ENCODE data around the gene AHNAK. TPM values are rescaled to one million over a fixed set of nuclear protein-coding genes. Genes with fewer than 3 reads are reported as not detected.
A peak's percentile ranks its signal among the peaks of the same experiment; 100 is the strongest.

The AHNAK gene
- polyA plus RNA-seq, 3 donors: 27.1 to 199 (median 193) TPM

GRCh38 chr11:62409831-62410230 is 136.8 kb downstream of the AHNAK start:
- no peak overlapping the region for H3K27ac ChIP-seq (ENCODE audit: low read depth, low read length)
- 77 to 95% (median 94%) methylated on average over 8 of the region's 8 CpGs for WGBS, 3 donors

GRCh38 chr11:62406034-62406433 is 140.6 kb downstream of the AHNAK start:
- H3K27ac ChIP-seq (ENCODE audit: low read depth, low read length): no peak overlapping the region
- WGBS, 3 donors: 51 to 66% (median 53%) methylated on average over 4 of the region's 4 CpGs

- no peak overlapping the region for H3K27ac ChIP-seq (ENCODE audit: low read depth, low read length)
- WGBS, 3 donors: 69 to 90% (median 89%) methylated on average over 5 of the region's 5 CpGs
Measured at GRCh38 chr11:62404901-62405300, 141.7 kb downstream of the AHNAK start.

- WGBS, 3 donors: 98% methylated on average over 6 of the region's 6 CpGs
- no peak overlapping the region for H3K27ac ChIP-seq (ENCODE audit: low read depth, low read length)
Measured at GRCh38 chr11:62404435-62404834, 142.2 kb downstream of the AHNAK start.

GRCh38 chr11:62402960-62403730 is 143.5 kb downstream of the AHNAK start:
- no peak overlapping the region for H3K27ac ChIP-seq (ENCODE audit: low read depth, low read length)
- WGBS, 3 donors: 71 to 81% (median 80%) methylated on average over 12 of the region's 12 CpGs

- WGBS, 3 donors: 20 to 59% (median 30%) methylated on average over 15 of the region's 15 CpGs
- peak overlapping the region; percentile 56 for H3K27ac ChIP-seq (ENCODE audit: low read depth, low read length)
Measured at GRCh38 chr11:62402226-62402959, 144.2 kb downstream of the AHNAK start.

- 29 to 67% (median 51%) methylated on average over 7 of the region's 7 CpGs for WGBS, 3 donors
- no peak overlapping the region for H3K27ac ChIP-seq (ENCODE audit: low read depth, low read length)
Measured at GRCh38 chr11:62401811-62402210, 144.8 kb downstream of the AHNAK start.

GRCh38 chr11:62401356-62401755 is 145.2 kb downstream of the AHNAK start:
- no peak overlapping the region for H3K27ac ChIP-seq (ENCODE audit: low read depth, low read length)
- WGBS, 3 donors: 83 to 90% (median 85%) methylated on average over 5 of the region's 5 CpGs

GRCh38 chr11:62400760-62401159 is 145.8 kb downstream of the AHNAK start:
- WGBS, 3 donors: 51 to 62% (median 52%) methylated on average over 9 of the region's 9 CpGs
- H3K27ac ChIP-seq (ENCODE audit: low read depth, low read length): no peak overlapping the region

GRCh38 chr11:62400281-62400680 is 146.3 kb downstream of the AHNAK start:
- no peak overlapping the region for H3K27ac ChIP-seq (ENCODE audit: low read depth, low read length)
- WGBS, 3 donors: 57 to 63% (median 60%) methylated on average over 6 of the region's 6 CpGs

GRCh38 chr11:62399878-62400266 is 146.7 kb downstream of the AHNAK start:
- peak overlapping the region; percentile 74 for H3K27ac ChIP-seq (ENCODE audit: low read depth, low read length)
- WGBS, 3 donors: 46 to 53% (median 50%) methylated on average over 7 of the region's 7 CpGs

- WGBS, 3 donors: 42 to 62% (median 45%) methylated on average over 10 of the region's 10 CpGs
- peak overlapping the region; percentile 74 for H3K27ac ChIP-seq (ENCODE audit: low read depth, low read length)
Measured at GRCh38 chr11:62399172-62399877, 147.3 kb downstream of the AHNAK start.

GRCh38 chr11:62398011-62398994 is 148.3 kb downstream of the AHNAK start:
- no peak overlapping the region for H3K27ac ChIP-seq (ENCODE audit: low read depth, low read length)
- 21 to 69% (median 30%) methylated on average over 20 to 22 of the region's 22 CpGs for WGBS, 3 donors

GRCh38 chr11:62395885-62396551 is 150.6 kb downstream of the AHNAK start:
- no peak overlapping the region for H3K27ac ChIP-seq (ENCODE audit: low read depth, low read length)
- 77 to 84% (median 78%) methylated on average over 10 of the region's 10 CpGs for WGBS, 3 donors

- H3K27ac ChIP-seq (ENCODE audit: low read depth, low read length): no peak overlapping the region
- 11 to 18% (median 15%) methylated on average over 14 of the region's 14 CpGs for WGBS, 3 donors
Measured at GRCh38 chr11:62394825-62395538, 151.6 kb downstream of the AHNAK start.

- no peak overlapping the region for H3K27ac ChIP-seq (ENCODE audit: low read depth, low read length)
- 39 to 54% (median 40%) methylated on average over 5 of the region's 5 CpGs for WGBS, 3 donors
Measured at GRCh38 chr11:62393735-62394134, 152.9 kb downstream of the AHNAK start.

- H3K27ac ChIP-seq (ENCODE audit: low read depth, low read length): no peak overlapping the region
- 35 to 47% (median 39%) methylated on average over 12 of the region's 12 CpGs for WGBS, 3 donors
Measured at GRCh38 chr11:62393061-62393611, 153.5 kb downstream of the AHNAK start.

Data from adipose tissue (tissue), 3 donors.